ENCODE results near the gene RAB11A.

- no peak for TF ChIP-seq MAX (IDR thresholded peaks at IDR 0.05; ENCODE audit: low read depth)
- TF ChIP-seq CTCF (IDR thresholded peaks at IDR 0.05), result no peak
- TF ChIP-seq NRF1 (IDR thresholded peaks at IDR 0.05; ENCODE audit: low read depth, low read length), result no peak
- TF ChIP-seq POLR2AphosphoS5 (IDR thresholded peaks at IDR 0.05; ENCODE audit: low read depth, low read length), result no peak
- TF ChIP-seq TCF12 (IDR thresholded peaks at IDR 0.05), result no peak
- no peak for TF ChIP-seq USF2 (IDR thresholded peaks at IDR 0.05; ENCODE audit: borderline replicate concordance, low read depth, low read length)
- no peak for TF ChIP-seq JUND (IDR thresholded peaks at IDR 0.05)
- no peak for TF ChIP-seq TEAD4 (IDR thresholded peaks at IDR 0.05; ENCODE audit: borderline replicate concordance, insufficient read depth)
- no peak for TF ChIP-seq EZH2phosphoT487 (IDR thresholded peaks at IDR 0.05; ENCODE audit: borderline replicate concordance, low read depth)
- no peak for TF ChIP-seq GABPA (IDR thresholded peaks at IDR 0.05; ENCODE audit: low read depth)
Measured at GRCh38 chr15:65919353-65919752, 50.1 kb downstream of the RAB11A start.
